HG02938 (cell line): ENCODE results near the gene SYNC.

Experiments used
- ATAC-seq: cut with Tn5 transposase; IDR thresholded peaks from one replicate; pipeline ENCODE4 v1.9.1; 2021; ENCODE audit warnings: mild to moderate bottlenecking, moderate library complexity; ENCODE audit not compliant: unreplicated experiment

SYNC gene

GRCh38 chr1:32702599-32703478 lies at the start of gene SYNC:
SYNC (minus strand) TSS chr1:32702770; CDS start chr1:32702660, 110 bp downstream.
- no peak for ATAC-seq

GRCh38 chr1:32749771-32750170 lies 47.2 kb upstream of the SYNC start:
- ATAC-seq: no peak

GRCh38 chr1:32749332-32749731 lies 46.8 kb upstream of the SYNC start:
- ATAC-seq: no peak

- ATAC-seq: no peak
Observed at GRCh38 chr1:32748926-32749325, 46.4 kb upstream of the SYNC start.

GRCh38 chr1:32748348-32748747 lies 45.8 kb upstream of the SYNC start:
- no peak for ATAC-seq

- no peak for ATAC-seq
Observed at GRCh38 chr1:32746130-32746529, 43.6 kb upstream of the SYNC start.

GRCh38 chr1:32744071-32744425 lies 41.5 kb upstream of the SYNC start:
- no peak for ATAC-seq

- ATAC-seq: no peak
Observed at GRCh38 chr1:32743380-32744070, 41.0 kb upstream of the SYNC start.

GRCh38 chr1:32742956-32743355 lies 40.4 kb upstream of the SYNC start:
- no peak for ATAC-seq

- ATAC-seq: no peak
Observed at GRCh38 chr1:32742199-32742947, 39.8 kb upstream of the SYNC start.

- no peak for ATAC-seq
Observed at GRCh38 chr1:32741413-32742198, 39.0 kb upstream of the SYNC start.

- no peak for ATAC-seq
Observed at GRCh38 chr1:32741059-32741412, 38.5 kb upstream of the SYNC start.

- ATAC-seq: no peak
Observed at GRCh38 chr1:32736812-32737791, 34.5 kb upstream of the SYNC start.

GRCh38 chr1:32733582-32734321 lies 31.2 kb upstream of the SYNC start:
- no peak for ATAC-seq

GRCh38 chr1:32729254-32730046 lies 26.9 kb upstream of the SYNC start:
- ATAC-seq: no peak

- ATAC-seq: no peak
Observed at GRCh38 chr1:32728413-32729077, 26.0 kb upstream of the SYNC start.

GRCh38 chr1:32727876-32728275 lies 25.3 kb upstream of the SYNC start:
- no peak for ATAC-seq

- no peak for ATAC-seq
Observed at GRCh38 chr1:32725615-32725982, 23.0 kb upstream of the SYNC start.
